Osteocyte (in vitro differentiated cells): Measurements from ENCODE around the gene MLC1. TPM values are rescaled to one million over a fixed set of nuclear protein-coding genes. Genes with fewer than 3 reads are reported as not detected.

ENCODE experiments used
- DNase-seq: peaks from one replicate; pipeline ENCODE4 v3.0.0; 2021; ENCODE audit warnings: mixed read lengths; ENCODE audit not compliant: unreplicated experiment; ENCODE audit errors: extremely low spot score
- H3K27ac Mint-ChIP-seq: one replicate; pipeline ENCODE4 v1.8.0; 2021; ENCODE audit warnings: mild to moderate bottlenecking, mixed read lengths; ENCODE audit not compliant: unreplicated experiment
- H3K27me3 Mint-ChIP-seq: one replicate; pipeline ENCODE4 v1.8.0; 2021; ENCODE audit warnings: mixed read lengths; ENCODE audit not compliant: unreplicated experiment
- H3K36me3 Mint-ChIP-seq: one replicate; pipeline ENCODE4 v1.8.0; 2021; ENCODE audit warnings: mixed read lengths; ENCODE audit not compliant: unreplicated experiment
- H3K4me1 Mint-ChIP-seq: one replicate; pipeline ENCODE4 v1.8.0; 2021; ENCODE audit warnings: mixed read lengths; ENCODE audit not compliant: unreplicated experiment
- H3K4me3 Mint-ChIP-seq: one replicate; pipeline ENCODE4 v1.8.0; 2021; ENCODE audit warnings: mild to moderate bottlenecking, moderate library complexity, mixed read lengths; ENCODE audit not compliant: unreplicated experiment
- H3K9me3 Mint-ChIP-seq: one replicate; pipeline ENCODE4 v1.8.0; 2021; ENCODE audit warnings: mixed read lengths; ENCODE audit not compliant: unreplicated experiment
- CTCF ChIP-seq: fragments of 200-600 bp; sonication (generic); IDR thresholded peaks from 2 replicates; pipeline ENCODE4 v1.5.0; 2021; ENCODE audit warnings: antibody characterized with exemption, mild to moderate bottlenecking, moderate library complexity
- total RNA-seq: library from RNA; stranded (reverse); gene quantifications from 2 replicates; pipeline ENCODE4 v1.2.1, GENCODE V29; 2021

MLC1 gene
- total RNA-seq, 1 donor from 2014 or later, result not detected

GRCh38 chr22:50022171-50022819, 62.9 kb downstream of the MLC1 start:
- Mint-ChIP-seq H3K27ac (no peak overlapping the region), H3K4me1 (peaks cover 2% of the 10 kb centered on the region), H3K36me3 (no peaks in the 10 kb centered on the region), H3K27me3 (peaks cover 20% of the 10 kb centered on the region), H3K9me3 (no peaks in the 10 kb centered on the region), H3K4me3 (no peak overlapping the region)
- no peak for TF ChIP-seq CTCF
- DNase-seq, result no peak

- Mint-ChIP-seq H3K9me3 (no peaks in the 10 kb centered on the region), H3K36me3 (no peaks in the 10 kb centered on the region), H3K4me1 (peaks cover 2% of the 10 kb centered on the region), H3K27ac (no peak overlapping the region), H3K4me3 (no peak overlapping the region), H3K27me3 (peaks cover 20% of the 10 kb centered on the region)
- TF ChIP-seq CTCF, result no peak
- DNase-seq, result no peak
Measured at GRCh38 chr22:50020606-50021005, 64.6 kb downstream of the MLC1 start.

GRCh38 chr22:50019316-50019715, 65.9 kb downstream of the MLC1 start:
- no peaks in the 10 kb centered on the region for H3K9me3 Mint-ChIP-seq
- H3K36me3 Mint-ChIP-seq, result no peaks in the 10 kb centered on the region
- DNase-seq, result no peak
- H3K27me3 Mint-ChIP-seq, result peaks cover 12% of the 10 kb centered on the region
- peaks cover 2% of the 10 kb centered on the region for H3K4me1 Mint-ChIP-seq
- no peak for TF ChIP-seq CTCF
- H3K27ac Mint-ChIP-seq, result no peak overlapping the region
- no peak overlapping the region for H3K4me3 Mint-ChIP-seq

- H3K9me3 Mint-ChIP-seq, result no peaks in the 10 kb centered on the region
- TF ChIP-seq CTCF, result no peak
- no peak overlapping the region for H3K4me3 Mint-ChIP-seq
- no peaks in the 10 kb centered on the region for H3K36me3 Mint-ChIP-seq
- peaks cover 2% of the 10 kb centered on the region for H3K4me1 Mint-ChIP-seq
- peaks cover 10% of the 10 kb centered on the region for H3K27me3 Mint-ChIP-seq
- H3K27ac Mint-ChIP-seq, result no peak overlapping the region
- DNase-seq, result no peak
Measured at GRCh38 chr22:50018608-50019285, 66.5 kb downstream of the MLC1 start.

- H3K4me3 Mint-ChIP-seq, result no peak overlapping the region
Measured at GRCh38 chr22:50017701-50018224, 67.5 kb downstream of the MLC1 start.

More at GRCh38 chr22:50017701-50018224, 67.5 kb downstream of the MLC1 start:
- Mint-ChIP-seq H3K9me3 (no peaks in the 10 kb centered on the region), H3K4me1 (peaks cover 6% of the 10 kb centered on the region), H3K27ac (no peak overlapping the region), H3K36me3 (no peaks in the 10 kb centered on the region), H3K27me3 (peaks cover 10% of the 10 kb centered on the region)
- no peak for TF ChIP-seq CTCF
- DNase-seq, result no peak
